ENCODE measurements around the gene F13B.

F13B gene

DNA sequence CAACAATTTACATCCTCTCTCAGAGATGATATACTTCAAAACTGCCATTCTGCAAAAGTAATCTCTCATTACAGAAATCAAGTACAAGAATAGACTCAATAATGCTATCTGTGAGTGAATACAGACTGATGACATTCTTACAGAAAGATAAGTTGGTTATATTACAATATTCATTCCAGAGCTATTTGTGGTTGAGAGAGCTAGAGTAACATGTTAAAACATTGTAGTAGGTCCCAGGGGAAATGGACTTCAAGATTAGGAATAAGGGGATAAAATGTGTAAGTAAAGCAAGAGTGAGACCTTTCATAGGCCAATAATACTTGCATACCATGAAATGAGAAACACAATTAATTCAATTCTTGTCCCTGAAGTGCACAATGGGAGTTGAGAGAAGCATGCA lies 1.5 kb downstream of the F13B start:
- TF ChIP-seq, protein P1, sequence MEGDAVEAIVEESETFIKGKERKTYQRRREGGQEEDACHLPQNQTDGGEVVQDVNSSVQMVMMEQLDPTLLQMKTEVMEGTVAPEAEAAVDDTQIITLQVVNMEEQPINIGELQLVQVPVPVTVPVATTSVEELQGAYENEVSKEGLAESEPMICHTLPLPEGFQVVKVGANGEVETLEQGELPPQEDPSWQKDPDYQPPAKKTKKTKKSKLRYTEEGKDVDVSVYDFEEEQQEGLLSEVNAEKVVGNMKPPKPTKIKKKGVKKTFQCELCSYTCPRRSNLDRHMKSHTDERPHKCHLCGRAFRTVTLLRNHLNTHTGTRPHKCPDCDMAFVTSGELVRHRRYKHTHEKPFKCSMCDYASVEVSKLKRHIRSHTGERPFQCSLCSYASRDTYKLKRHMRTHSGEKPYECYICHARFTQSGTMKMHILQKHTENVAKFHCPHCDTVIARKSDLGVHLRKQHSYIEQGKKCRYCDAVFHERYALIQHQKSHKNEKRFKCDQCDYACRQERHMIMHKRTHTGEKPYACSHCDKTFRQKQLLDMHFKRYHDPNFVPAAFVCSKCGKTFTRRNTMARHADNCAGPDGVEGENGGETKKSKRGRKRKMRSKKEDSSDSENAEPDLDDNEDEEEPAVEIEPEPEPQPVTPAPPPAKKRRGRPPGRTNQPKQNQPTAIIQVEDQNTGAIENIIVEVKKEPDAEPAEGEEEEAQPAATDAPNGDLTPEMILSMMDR (IDR thresholded peaks at IDR 0.05; ENCODE audit: insufficient read depth, low read length, missing control alignments) = no peak
- no peak overlapping the region for H3K4me3 ChIP-seq (ENCODE audit: low read depth, low read length)
- CTCF ChIA-PET = no interaction called here
- peak; percentile 50 for DNase-seq (ENCODE audit: low read depth, low spot score)
- POLR2A ChIA-PET = interaction anchor here (0.6 kb wide), 1 partner anchor 18 kb away, joined by 3 read pairs; no protein-coding TSS in a partner anchor

DNA sequence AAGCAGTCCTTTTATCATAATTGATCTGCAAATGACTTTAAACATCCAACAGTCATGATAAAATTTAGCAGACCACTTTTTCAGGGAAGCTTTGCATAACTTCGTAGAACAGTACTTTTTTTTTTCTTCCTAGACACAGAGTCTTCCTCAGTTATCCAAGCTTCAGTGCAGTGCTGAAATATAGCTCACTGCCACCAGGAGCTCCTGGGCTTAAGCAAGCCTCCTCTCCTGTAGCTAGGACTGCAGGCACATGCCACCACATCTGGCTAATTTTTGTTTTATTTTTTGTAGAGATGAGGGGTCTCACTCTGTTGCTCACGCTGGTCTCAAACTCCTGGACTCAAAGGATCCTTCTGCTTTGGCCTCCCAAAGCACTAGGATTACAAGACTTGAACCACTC lies 3.8 kb downstream of the F13B start:
- ChIA-PET CTCF (no interaction called here), POLR2A (no interaction called here)
- H3K4me3 ChIP-seq (ENCODE audit: low read depth, low read length) = no peak overlapping the region
- TF ChIP-seq, protein P1 (IDR thresholded peaks at IDR 0.05; ENCODE audit: insufficient read depth, low read length, missing control alignments) = no peak
- no peak for DNase-seq (ENCODE audit: low read depth, low spot score)

DNA sequence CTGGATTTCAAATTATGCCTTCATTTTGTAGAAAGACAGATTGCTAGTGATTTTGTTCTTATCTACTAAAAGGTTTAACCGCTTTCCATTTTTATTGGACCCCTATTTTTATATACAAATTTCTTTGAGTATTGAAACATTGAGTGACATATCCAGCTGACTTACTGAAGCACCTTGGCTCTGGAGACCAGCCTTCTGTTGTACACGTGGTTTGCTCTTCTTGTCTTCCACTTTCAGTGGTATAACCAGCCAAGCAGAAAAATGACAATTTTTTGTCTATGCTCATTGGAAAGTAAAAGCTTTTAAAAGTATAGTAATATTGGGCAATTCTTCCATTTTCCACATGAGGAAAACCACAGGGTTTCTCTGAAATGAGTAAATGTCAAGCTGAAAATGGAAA lies 4.4 kb downstream of the F13B start:
- DNase-seq (ENCODE audit: low read depth, low spot score) = no peak
- CTCF ChIA-PET = no interaction called here
- POLR2A ChIA-PET = no interaction called here

DNA sequence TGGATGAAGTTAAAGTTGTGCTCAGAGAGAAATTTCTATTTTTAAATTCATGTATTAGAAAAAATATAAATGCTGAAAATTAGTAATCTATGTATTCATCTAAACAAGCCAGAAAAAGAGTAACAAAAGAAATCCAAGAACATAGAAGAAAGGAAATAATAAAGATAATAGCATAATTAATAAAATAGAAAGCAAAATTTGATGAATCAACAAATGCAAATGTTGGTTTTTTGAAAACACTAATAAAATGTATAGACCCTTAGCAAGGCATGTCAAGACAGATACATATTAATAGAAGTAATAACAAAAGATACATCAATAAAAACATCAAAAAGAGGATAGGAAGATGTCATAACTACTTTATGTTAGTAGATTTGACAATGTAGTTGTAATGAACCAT lies 18.0 kb downstream of the F13B start:
- ChIA-PET CTCF (no interaction called here), POLR2A (no interaction called here)
- TF ChIP-seq, protein P1 (IDR thresholded peaks at IDR 0.05; ENCODE audit: insufficient read depth, low read length, missing control alignments) = no peak
- no peak overlapping the region for H3K4me3 ChIP-seq (ENCODE audit: low read depth, low read length)
- DNase-seq (ENCODE audit: low read depth, low spot score) = no peak

More for the DNA sequence above, 4.4 kb downstream of the F13B start:
- TF ChIP-seq, protein P1 (IDR thresholded peaks at IDR 0.05; ENCODE audit: insufficient read depth, low read length, missing control alignments) = no peak
- H3K4me3 ChIP-seq (ENCODE audit: low read depth, low read length) = no peak overlapping the region

DNA sequence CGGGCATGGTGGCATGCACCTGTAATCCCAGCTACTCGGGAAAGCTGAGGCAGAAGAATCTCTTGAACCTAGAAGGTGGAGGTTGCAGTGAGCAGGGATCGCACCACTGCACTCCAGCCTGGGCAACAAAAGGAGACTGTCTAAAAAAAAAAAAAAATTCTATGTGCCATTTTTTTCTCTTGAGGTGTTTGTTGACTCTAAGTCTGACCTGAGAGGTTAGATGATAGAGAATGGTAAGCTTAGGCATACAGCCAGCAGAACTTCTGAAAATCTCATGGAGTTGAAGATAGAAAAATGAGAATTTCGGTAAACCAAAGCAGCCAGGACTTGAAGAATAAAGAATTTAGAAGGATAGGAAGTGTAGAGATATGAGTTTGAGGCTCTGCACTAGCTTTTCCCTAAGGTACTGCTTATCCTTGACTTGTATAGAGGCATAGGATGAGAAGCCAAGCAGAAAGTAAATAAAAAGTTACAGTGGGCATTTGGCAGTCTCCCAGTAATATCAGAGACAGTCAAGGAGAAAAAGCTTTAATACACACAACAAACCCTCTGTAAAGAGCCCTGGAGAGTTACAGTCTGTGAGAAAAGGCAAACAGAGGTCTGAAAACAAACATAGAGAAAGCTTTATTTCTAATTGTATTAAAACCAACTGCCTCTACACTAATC lies 24.3 kb downstream of the F13B start:
- no peak overlapping the region for H3K4me3 ChIP-seq (ENCODE audit: low read depth, low read length)
- TF ChIP-seq, protein P1 (IDR thresholded peaks at IDR 0.05; ENCODE audit: insufficient read depth, low read length, missing control alignments) = no peak
- CTCF ChIA-PET = no interaction called here
- POLR2A ChIA-PET = no interaction called here
- no peak for DNase-seq (ENCODE audit: low read depth, low spot score)

DNA sequence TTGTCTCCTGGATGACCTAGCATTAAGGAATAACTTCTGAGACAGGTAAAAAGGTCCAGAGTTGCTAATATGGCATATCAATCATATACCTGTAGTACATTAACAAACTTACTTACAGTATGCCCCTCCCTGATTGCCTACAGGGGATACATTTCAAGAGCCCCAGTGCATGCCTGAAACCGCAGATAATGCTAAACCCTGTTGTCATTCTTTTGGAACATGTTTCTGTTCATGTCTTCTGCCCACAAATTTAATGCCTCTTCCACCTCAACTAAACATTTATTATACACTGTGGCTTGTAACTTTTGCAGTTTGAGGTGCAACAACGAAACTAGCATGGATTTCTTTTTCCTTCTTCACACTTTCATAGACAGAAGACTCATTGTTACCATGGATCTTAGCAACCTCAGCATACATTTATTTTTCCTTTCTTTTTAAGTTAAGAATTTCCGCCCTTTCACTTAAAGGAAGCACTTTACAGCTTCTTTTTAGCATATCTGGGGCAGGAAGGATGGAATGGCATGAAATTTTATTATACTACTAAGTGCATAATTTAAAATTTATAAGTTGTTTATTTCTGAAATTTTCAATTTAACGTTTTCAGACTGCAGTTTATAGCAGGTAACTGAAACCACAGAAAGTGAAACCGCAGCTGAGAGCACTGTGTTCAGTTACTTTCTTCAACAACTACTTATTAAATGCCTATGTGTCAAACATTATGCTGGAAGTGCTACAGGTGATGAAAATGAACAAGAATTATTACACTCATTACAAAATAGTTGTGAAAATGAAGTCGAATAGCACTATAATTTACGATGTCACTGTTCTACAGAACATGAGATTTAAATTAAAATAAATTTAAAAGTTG lies 25.3 kb downstream of the F13B start:
- TF ChIP-seq, protein P1 (IDR thresholded peaks at IDR 0.05; ENCODE audit: insufficient read depth, low read length, missing control alignments) = no peak
- ChIA-PET CTCF (no interaction called here), POLR2A (no interaction called here)
- H3K4me3 ChIP-seq (ENCODE audit: low read depth, low read length) = no peak overlapping the region
- no peak for DNase-seq (ENCODE audit: low read depth, low spot score)

Data from AG04449 (cell line).